GM21515 (cell line): ENCODE measurements around the gene LILRA5.
"Not testable (repeated sequence)": the region's sequence is repeated elsewhere in the genome, so short reads cannot be mapped to it uniquely, and the experiment has no call there.

Experiments used
- ATAC-seq: cut with Tn5 transposase; IDR thresholded peaks from one replicate; pipeline ENCODE4 v1.9.1; 2021; ENCODE audit not compliant: unreplicated experiment

LILRA5 gene

GRCh38 chr19:54335164-54335563 is 22.2 kb upstream of the LILRA5 start:
- no peak for ATAC-seq

- ATAC-seq: no peak
These were observed 20.8 kb upstream of the LILRA5 start for GRCh38 chr19:54333586-54334298.

GRCh38 chr19:54332149-54332548 is 19.2 kb upstream of the LILRA5 start:
- no peak for ATAC-seq

GRCh38 chr19:54331626-54332025 is 18.7 kb upstream of the LILRA5 start:
- no peak for ATAC-seq

- no peak for ATAC-seq
These were observed 16.7 kb upstream of the LILRA5 start for GRCh38 chr19:54329476-54330165.

GRCh38 chr19:54328781-54329180 is 15.8 kb upstream of the LILRA5 start:
- not testable (repeated sequence) for ATAC-seq

- no peak for ATAC-seq
These were observed 12.7 kb upstream of the LILRA5 start for GRCh38 chr19:54325631-54326030.

GRCh38 chr19:54325194-54325621 is 12.2 kb upstream of the LILRA5 start:
- ATAC-seq: no peak

GRCh38 chr19:54324071-54324470 is 11.1 kb upstream of the LILRA5 start:
- ATAC-seq: no peak

- not testable (repeated sequence) for ATAC-seq
These were observed 10.0 kb upstream of the LILRA5 start for GRCh38 chr19:54322934-54323333.

GRCh38 chr19:54322295-54322694 is 9.3 kb upstream of the LILRA5 start:
- not testable (repeated sequence) for ATAC-seq

- ATAC-seq: no peak
These were observed 7.1 kb upstream of the LILRA5 start for GRCh38 chr19:54319892-54320670.

GRCh38 chr19:54319049-54319448 is 6.1 kb upstream of the LILRA5 start:
- ATAC-seq: no peak

- ATAC-seq: no peak
These were observed 4.9 kb upstream of the LILRA5 start for GRCh38 chr19:54317965-54318240.

- ATAC-seq: no peak
These were observed 4.4 kb upstream of the LILRA5 start for GRCh38 chr19:54317108-54317964.

GRCh38 chr19:54316746-54317107 is 3.8 kb upstream of the LILRA5 start:
- no peak for ATAC-seq

- no peak for ATAC-seq
These were observed 3.0 kb upstream of the LILRA5 start for GRCh38 chr19:54315956-54316355.

- no peak for ATAC-seq
These were observed 955 bp downstream of the LILRA5 start for GRCh38 chr19:54312011-54312410.

GRCh38 chr19:54311486-54311885 is 1.5 kb downstream of the LILRA5 start:
- ATAC-seq: no peak

- no peak for ATAC-seq
These were observed 2.4 kb downstream of the LILRA5 start for GRCh38 chr19:54310543-54310942.

- ATAC-seq: no peak
These were observed 3.2 kb downstream of the LILRA5 start for GRCh38 chr19:54309811-54310210.
